HG03460 (cell line): Measurements from ENCODE around the gene CD38.
"Not testable (repeated sequence)": the region's sequence is repeated elsewhere in the genome, so short reads cannot be mapped to it uniquely, and the experiment has no call there.

ENCODE experiments used
- ATAC-seq: cut with Tn5 transposase; IDR thresholded peaks from one replicate; pipeline ENCODE4 v1.9.1; 2021; ENCODE audit not compliant: unreplicated experiment

The CD38 gene

DNA sequence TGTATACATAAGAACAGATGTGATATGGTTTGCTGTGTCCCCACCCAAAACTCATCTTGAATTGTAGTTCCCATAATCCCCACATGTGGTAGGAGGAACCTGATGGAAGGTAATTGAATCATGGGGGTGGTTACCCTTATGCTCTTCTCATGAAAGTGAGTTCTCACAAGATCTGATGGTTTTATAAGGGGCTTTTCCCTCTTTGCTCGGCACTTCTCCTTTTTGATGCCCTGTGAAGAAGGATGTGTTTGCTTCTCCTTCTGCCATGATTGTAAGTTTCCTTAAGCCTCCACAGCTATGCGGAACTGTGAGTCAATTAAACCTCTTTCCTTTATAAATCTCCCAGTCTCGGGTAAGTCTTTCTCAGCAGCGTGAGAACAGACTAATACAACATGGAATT is 83.1 kb downstream of the CD38 start:
- not testable (repeated sequence) for ATAC-seq

DNA sequence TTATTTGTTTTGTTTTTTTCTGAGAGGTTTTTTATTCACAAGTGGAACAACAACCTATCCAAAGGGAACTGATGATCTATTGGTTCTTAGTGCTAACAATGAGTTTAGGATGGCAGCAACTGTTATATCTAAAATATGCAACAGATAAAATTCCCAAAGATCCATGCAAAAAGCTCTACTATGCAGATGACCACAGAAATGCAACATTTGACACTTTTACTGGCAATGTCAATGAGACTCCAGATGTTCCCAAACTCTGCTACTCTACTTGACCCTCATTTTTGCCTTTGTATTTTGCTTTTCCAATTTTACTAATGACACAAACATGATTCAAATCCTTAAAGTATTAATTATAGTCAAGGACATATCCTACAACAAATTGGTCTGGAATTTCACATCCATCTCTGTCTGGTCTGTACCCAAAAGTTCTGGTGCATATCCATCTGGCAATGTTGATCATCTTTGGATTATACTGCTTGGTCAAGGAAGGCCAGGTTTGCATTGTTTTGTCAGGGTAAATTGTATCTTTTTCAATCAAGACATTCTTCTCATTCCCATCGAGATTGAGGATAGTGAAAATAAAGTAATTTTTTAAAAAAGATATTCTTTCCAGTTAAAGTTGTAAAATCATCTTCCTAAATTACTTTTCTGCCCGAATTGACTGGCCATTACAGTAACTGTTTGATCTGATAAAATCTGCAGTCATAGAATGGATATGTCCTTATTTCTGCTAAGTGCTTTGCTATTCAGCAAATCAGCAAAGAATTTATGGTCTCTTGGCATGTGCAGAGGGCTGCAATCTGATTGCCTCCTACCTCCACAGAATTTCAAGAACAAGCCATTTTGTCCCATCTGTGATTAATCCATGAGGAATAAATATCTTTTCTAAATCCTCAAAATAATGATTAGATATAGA is 86.8 kb downstream of the CD38 start:
- no peak for ATAC-seq

DNA sequence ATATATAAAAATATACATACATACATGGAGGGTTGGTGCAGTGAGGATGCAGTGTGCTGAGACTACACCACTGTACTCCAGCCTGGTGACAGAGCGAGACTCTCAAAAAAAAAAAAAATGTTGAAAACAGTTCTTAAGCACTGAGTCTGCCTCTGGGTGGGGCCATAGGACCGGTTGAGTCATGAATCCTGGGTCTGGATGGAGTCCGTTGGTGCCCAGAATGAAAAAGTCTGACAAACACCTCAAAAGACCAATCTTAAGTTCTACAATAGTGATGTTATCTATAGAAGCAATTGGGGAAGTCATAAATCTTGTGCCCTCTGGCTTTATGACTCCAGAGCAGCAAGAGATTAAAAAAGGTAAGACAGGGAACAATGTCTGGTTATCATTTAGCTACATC is 90.0 kb downstream of the CD38 start:
- ATAC-seq = no peak

DNA sequence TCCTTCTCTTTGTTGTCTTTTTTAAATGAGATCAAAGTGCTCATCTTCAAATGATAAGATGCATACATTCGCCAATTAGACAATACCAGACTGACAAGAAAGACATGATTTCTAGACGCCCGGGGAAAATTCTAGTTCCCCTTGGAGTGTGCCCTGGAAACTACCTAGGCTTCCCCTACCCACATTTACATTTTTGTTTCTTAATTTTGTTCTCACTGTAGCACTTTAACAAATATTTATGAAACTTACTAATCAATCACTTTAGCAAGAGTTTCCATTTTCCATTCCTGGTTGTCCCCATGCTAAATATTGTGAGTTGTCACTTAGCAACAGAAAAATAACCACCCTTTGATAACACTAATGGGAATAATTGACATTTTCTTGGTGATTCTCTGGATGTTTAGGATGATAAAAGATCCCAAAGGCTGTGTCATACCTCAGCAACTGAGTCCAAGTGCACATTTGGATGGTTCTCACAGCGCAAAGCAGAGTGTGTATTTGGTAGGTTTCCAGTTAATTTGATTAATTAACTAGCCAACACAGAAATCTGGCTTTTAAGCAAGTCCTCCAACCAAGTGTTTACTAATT is 90.8 kb downstream of the CD38 start:
- no peak for ATAC-seq

DNA sequence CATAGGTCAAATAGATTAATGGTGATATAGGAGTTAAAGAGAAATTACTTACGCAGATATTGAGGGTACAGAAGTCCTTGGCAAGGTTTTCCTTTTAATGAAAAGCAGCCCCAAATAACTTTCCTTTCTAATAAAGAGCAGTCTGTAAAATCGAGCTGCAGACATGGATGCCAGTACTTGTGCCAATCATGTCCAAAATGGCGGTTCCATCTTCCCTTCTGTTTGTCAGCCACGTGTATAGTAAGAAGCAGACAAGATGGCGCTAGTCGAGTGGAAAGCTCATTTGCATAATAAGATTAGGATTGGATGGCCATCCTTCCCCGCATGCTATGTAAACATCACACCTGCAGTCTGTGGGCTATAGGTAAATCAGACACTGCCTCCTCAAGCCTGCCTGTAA is 92.0 kb downstream of the CD38 start:
- no peak for ATAC-seq

DNA sequence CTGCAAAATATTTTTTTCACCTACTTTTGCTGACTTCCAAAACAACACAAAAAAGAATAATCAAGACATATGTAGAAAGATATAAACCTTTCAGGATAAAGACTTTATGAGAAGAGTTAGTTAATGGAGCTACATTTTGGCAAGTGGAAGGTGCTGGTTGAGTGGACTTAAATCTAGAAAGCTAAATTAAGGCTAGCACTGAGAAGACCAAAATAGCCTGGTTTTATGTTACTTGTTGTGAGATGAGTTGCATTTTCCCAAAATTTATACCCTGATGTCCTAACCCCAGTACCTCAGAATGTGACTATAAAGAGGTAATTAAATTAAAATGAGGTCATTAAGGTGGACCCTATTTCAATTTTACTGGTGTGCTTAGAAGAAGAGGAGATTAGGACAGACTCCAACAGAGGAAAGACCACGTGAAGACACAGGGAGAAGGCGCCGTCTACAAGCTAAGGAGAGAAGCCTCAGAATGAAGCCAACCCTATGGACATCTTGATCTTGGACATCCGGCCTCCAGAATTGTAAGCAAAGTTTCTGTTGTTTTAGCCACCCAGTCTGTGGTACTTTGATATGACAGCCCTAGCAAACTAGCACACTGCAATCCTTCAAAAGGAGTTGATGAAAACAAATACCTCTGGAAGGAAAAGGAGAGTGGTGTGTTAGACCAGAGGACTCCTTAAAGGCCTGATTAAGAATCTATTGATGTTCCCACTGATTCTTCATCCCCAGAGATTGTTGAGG is 93.0 kb downstream of the CD38 start:
- ATAC-seq = no peak

DNA sequence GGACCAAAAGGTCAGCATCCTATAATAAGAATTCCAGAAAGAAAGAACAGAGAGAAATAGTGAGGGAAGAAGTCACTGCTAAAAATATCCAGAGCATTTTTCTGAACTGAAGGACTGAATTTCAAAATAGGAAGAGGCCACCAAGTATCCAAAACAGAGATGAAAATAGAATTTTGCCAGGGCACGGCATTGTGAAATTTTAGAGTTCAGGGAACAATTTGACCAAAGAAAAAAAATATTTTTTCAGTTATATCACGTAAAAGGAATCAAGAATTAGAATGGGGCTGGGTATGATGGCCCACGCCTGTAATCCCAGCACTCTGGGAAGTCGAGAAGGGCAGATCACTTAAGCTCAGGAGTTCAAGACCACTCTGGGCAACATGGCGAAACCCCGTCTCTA is 95.0 kb downstream of the CD38 start:
- ATAC-seq = no peak

DNA sequence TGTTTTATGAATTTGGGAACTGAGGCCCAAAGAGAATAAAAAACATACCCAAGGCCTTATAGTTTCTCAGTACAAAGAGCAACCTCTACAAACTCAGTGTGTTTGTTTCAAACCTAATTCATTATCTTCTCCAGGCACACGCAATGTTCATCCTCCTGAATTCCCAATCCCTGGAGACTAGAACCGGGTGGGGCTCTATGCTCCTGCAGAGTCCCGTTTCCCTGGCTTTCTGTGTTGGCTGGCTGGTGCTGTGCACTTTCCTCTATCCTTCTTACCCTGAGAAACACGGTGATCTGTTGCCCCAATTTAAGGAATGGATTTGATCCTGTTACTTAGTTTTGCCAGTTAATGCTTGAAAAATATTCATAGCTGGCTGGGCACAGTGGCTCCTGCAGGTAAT is 96.5 kb downstream of the CD38 start:
- ATAC-seq = no peak

DNA sequence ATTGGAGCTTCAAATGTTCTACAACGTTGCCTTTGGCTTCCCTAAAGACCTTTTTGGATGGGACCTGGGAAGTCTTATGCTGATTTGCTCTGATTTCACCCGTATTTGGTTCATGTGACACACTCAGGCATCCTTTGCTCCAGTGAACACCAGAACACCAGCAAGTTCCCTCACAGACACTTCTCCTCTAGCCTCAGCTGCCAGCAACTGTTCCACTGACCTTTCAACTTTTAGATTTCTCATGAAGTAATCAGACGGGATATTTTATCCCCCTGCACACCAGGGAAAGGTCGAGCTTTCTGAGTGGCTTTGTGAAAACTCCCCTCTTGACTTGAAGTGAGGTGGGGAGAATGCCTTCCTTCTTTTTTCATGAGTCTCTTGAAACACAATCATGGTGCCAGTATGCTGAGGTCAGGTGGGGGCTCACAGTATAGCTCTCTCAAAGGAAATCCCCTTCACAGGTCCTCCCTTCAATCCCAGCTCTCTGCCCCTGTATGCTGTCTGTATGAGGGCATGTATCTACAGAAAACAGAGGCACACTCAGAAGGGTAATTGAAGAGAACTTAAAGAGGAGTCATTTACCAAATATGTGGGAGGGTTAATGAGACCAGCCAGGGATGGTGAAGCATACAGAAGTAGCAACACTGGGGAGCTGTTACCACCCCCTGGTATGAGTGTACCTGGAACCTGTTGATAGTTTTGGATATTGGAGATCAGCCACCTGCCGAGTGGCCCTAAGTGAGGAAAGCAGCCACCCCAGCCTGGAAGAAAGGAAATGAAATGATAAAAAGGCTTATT is 97.7 kb downstream of the CD38 start:
- no peak for ATAC-seq

DNA sequence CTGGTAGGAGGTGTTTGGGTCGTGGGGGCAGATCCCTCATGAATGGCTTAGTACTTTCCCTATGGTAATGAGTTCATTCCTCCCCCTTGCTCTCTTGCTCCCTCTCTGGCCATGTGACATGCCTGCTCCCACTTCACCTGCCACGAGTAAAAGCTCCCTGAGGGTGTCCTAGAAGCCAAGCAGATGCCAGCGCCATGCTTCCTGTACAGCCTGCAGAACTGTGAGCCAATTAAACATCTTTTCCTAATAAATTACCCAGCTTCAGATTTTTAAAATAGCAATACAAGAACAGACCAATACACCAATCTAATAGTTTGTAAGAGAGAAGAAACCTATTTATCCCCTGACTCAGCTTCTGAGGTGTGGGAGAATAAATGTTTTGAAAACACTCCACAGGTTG is 99.9 kb downstream of the CD38 start:
- ATAC-seq = no peak

DNA sequence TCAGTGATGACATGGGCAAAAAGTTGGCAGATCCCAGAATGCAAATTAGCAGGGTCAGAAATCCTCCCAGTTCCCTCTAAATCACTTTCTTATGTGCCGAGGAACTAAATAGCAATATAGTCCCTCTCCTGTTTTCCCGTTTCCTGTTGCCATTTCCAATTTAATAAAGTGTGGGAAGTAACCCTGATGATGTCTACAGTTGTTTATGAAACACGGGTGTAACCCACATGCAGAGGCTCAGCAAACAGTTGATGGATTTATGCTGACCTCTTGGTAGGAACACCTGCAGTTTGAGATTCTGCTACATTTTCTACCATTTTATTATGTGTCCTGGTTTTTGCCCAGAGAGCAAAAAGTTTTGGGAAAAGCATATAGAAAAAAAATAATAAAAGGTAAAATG is 103.7 kb downstream of the CD38 start:
- no peak for ATAC-seq

DNA sequence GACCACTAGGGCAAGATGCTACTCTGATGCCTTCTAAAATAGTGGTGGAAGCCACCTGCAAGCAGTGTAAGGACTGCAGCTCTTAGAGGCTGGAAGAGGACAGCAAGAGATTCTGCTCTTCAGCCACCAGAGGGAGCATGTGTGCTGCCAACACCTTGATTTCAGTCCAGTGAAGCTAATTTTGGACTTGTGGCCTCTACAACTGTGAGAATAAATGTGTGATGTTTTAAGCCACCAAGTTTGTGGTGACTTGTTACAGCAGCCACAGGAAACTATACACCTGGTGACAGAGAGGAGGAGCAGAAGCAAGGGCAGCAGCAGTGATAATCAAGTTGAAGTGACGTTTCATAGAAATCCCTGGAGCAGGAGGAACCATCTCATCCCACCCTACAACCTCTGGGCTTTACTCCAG is 104.6 kb downstream of the CD38 start:
- peak; percentile 93 for ATAC-seq

DNA sequence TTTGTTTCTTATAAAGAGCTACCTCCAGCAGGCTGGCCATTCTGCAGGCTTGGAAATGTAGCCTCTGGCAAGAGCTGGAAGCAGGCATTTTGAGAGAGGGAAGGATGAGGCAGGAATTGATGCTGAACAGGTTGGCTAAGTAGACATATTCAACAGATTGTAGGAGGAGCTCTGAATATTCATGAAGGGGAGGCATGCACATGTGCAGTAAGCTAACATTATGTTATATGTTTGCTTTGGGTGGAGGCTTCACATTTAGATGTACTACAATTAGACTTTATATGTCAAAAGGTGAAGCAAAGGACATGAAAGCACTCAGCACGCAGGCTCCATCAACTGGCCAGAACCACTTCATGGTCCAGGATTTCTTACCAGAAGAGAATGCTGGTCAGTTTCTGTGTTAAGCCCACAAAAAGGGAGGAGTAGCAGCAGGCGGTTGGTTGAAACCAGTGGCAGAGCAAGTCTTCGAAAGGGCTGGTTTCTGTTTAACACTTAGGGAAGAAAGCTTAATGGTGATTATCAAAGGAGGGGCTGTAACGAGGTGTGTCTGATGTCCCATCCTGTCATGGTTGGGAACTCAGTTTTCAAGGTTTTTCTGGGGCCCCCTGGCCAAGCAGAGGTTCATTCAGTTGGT is 105.6 kb downstream of the CD38 start:
- no peak for ATAC-seq

DNA sequence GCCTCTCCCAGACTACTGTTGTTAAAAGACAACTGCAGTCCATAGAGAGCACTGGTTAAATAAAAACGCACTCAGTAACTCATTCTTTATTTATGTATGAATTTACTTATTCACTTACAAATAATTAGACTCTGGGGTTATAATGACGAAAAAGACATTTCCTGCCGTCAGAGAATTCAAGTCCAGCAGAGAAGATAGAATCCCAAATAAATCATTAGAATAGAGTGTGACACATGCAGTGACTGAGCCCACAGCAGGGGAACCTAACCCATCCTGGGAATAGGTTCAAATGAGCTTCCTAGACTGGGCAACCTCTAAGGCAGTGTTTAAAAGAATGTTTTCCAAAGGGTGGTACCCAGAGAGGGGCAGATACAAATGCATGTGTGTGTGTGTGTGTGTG is 106.5 kb downstream of the CD38 start:
- no peak for ATAC-seq

DNA sequence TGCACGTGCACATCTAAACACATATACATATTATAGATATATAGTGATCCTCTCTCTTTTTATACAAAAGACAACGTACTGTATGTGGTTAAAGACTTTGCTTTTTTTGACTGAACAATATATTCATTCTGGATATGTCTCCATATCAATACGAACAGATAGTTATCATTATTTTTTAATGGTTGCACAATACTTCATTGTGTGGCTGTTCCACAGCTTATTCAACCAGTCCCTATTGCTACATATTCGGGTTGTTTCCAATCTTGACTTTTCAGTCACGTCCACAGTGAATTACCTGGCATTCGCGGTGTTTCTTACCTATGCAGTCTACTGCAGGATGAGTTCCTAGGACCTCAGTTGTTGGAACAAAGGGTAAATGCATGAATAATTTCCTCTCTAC is 107.3 kb downstream of the CD38 start:
- no peak for ATAC-seq

DNA sequence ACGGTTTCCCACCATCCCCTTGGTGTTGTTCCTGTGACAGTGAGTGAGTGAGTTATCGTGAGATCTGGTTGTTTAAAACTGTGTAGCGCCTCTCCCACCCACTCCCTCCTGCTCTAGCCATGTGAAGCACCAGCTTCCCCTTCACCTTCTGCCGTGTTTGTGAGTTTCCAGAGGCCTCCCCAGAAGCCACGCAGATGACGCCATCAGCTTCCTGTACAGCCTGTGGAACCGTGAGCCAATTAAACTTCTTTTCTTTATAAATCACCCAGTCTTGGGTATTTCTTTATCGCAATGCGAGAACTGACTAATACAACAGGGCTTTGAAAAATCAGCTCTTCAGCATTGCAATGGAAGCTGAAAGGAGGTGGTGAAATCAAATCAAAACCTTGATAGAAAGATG is 110.4 kb downstream of the CD38 start:
- ATAC-seq = no peak

DNA sequence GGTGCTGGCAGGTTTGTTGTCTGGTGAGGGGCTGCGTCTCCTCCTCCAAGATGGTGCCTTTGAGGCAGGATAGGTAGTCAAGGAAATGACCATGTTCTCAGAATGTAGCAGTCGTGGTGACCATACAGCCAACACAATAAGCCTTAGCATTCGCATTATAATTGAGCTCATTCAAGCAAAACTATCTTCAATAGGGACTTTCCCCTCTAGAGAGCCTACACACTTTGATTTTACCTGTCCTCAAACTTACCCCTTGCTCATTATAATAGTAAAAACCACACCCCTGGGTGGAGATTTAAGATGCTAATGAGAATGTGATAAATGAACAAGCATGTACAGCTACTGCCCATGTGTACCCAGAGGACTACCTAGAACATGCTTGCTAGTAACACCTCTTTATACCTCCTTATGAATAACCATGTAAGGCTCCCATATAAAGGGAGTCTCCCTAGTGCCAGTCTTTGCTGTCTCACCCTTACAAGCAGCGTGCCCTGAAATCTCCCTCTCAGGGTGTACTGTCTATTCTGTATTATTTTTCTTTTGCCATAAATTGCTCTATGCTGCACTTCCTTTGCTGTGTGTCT is 112.2 kb downstream of the CD38 start:
- no peak for ATAC-seq

DNA sequence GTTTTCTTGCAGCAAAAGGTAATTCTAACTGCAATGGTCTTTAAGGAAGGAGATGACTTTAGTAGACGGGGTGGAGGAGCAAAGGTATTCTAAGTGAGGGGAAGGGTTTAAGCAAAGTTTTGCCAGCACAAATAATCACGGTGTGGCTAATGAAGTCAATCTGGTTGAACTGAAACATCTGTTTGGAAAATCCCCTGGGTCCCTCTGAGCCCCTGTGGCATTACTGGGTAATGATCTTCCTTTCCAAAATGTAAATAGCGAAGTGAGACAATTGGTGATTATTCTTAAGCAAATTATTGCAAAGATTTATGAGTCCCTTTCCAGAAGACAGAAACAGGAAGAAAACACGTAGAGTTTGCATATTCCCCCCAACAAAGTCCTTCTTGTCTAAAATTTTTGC is 113.2 kb downstream of the CD38 start:
- peak; percentile 72 for ATAC-seq

DNA sequence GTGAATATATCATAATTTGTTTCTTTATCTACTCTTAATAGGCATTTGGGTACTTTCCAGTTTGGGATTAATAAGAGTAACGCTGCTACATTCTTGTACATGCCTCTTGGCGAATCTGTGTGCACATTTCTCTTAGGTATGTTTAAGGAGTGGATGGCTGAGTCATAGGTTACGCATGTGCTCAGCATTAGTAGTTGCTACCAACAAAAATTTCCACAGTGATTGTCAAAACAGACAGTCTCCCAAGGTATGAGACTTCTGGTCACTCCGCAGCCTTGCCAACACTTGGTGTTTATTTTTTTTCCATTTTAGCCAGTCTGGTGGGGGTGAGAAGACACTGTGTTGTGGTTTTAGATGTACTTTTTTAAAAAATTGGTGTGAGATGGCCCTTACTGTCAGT is 115.8 kb downstream of the CD38 start:
- ATAC-seq = no peak

DNA sequence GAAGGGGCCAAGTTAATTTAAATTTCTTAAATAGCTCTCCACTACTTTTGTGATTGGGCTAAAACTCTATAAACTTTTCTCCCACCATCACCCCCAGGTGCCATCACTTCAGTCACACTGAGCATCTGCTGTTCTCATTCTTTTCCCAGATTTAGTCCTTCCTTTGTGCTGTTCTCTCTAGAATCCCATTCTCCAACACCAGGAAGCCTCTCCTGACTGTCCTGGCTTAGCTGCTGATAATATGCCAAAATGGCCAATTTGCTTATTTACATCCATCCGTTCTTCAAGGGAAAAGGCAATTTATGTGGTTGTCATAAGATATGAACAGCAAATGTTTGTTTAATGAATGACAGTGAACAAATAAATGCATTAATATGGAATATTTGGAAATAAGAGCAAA is 116.3 kb downstream of the CD38 start:
- no peak for ATAC-seq
